Superior temporal gyrus (tissue), 1 donor: Measurements from ENCODE around the gene HEPN1.

Experiments used
- DNase-seq: peaks from one replicate; pipeline ENCODE4 v3.0.0-alpha.2; 2016; ENCODE audit errors: extremely low spot score

Gene HEPN1

GRCh38 chr11:124899383-124900145 lies 19.5 kb upstream of the HEPN1 start:
- no peak for DNase-seq

GRCh38 chr11:124900464-124900863 lies 18.6 kb upstream of the HEPN1 start:
- peak; percentile 23 for DNase-seq

- no peak for DNase-seq
These were observed 16.4 kb upstream of the HEPN1 start for GRCh38 chr11:124902616-124903015.

- DNase-seq = peak; percentile 9
These were observed 3.3 kb upstream of the HEPN1 start for GRCh38 chr11:124915541-124916369.

GRCh38 chr11:124916370-124916710 lies 2.7 kb upstream of the HEPN1 start:
- DNase-seq = peak; percentile 8

GRCh38 chr11:124917115-124917637 lies 1.9 kb upstream of the HEPN1 start:
- DNase-seq = peak; percentile 94

GRCh38 chr11:124919898-124920297 lies 848 bp downstream of the HEPN1 start:
- no peak for DNase-seq

GRCh38 chr11:124920356-124920755 lies 1.3 kb downstream of the HEPN1 start:
- no peak for DNase-seq

GRCh38 chr11:124920870-124921609 lies 2.0 kb downstream of the HEPN1 start:
- DNase-seq = peak; percentile 15

- no peak for DNase-seq
These were observed 3.8 kb downstream of the HEPN1 start for GRCh38 chr11:124922831-124923230.

- DNase-seq = no peak
These were observed 4.2 kb downstream of the HEPN1 start for GRCh38 chr11:124923296-124923695.

- peak; percentile 47 for DNase-seq
These were observed 10.1 kb downstream of the HEPN1 start for GRCh38 chr11:124928942-124929665.

GRCh38 chr11:124930799-124931198 lies 11.7 kb downstream of the HEPN1 start:
- no peak for DNase-seq

GRCh38 chr11:124934862-124935547 lies 16.0 kb downstream of the HEPN1 start:
- DNase-seq = peak; percentile 63

GRCh38 chr11:124935548-124936514 lies 16.8 kb downstream of the HEPN1 start, which contains the start of gene HEPACAM:
TSS of gene HEPACAM (minus strand) at chr11:124936047. CDS start at chr11:124936006, 41 bp downstream.
- DNase-seq = peak; percentile 94

- peak; percentile 32 for DNase-seq
These were observed 18.4 kb downstream of the HEPN1 start for GRCh38 chr11:124937336-124937935.

GRCh38 chr11:124938206-124938765 lies 19.2 kb downstream of the HEPN1 start:
- peak; percentile 18 for DNase-seq

GRCh38 chr11:124938970-124939369 lies 19.9 kb downstream of the HEPN1 start:
- peak; percentile 27 for DNase-seq

- DNase-seq = no peak
These were observed 22.7 kb downstream of the HEPN1 start for GRCh38 chr11:124941703-124942102.
